Smooth muscle cell (in vitro differentiated cells): ENCODE data around the gene MLX. TPM values are rescaled to one million over a fixed set of nuclear protein-coding genes. Genes with fewer than 3 reads are reported as not detected.

Source experiments
- DNase-seq: peaks from one replicate; lab custom pipeline; 2025; ENCODE audit not compliant: unreplicated experiment; lab: John Stamatoyannopoulos, UW
- H2AFZ ChIP-seq: fragments of 200-600 bp; sonication (generic); 2 replicates; pipeline ENCODE4 v1.6.0; 2016; ENCODE audit warnings: antibody characterized with exemption, low read depth, mild to moderate bottlenecking
- H3F3A ChIP-seq: fragments of 200-600 bp; sonication (generic); 2 replicates; pipeline ENCODE4 v1.6.0; 2017; ENCODE audit warnings: antibody characterized with exemption, low read depth
- H3K27ac ChIP-seq: fragments of 200-600 bp; sonication (generic); 2 replicates; pipeline ENCODE4 v1.5.1; 2016; ENCODE audit warnings: low read depth, mild to moderate bottlenecking
- H3K27me3 ChIP-seq: fragments of 200-600 bp; sonication (generic); 2 replicates; pipeline ENCODE4 v1.6.1; 2016; ENCODE audit warnings: low read depth, mild to moderate bottlenecking
- H3K36me3 ChIP-seq: fragments of 200-600 bp; sonication (generic); 2 replicates; pipeline ENCODE4 v1.5.1; 2016; ENCODE audit warnings: low read depth
- H3K4me1 ChIP-seq: fragments of 200-600 bp; sonication (generic); 2 replicates; pipeline ENCODE4 v1.5.1; 2016; ENCODE audit warnings: low read depth
- H3K4me2 ChIP-seq: fragments of 200-600 bp; sonication (generic); 2 replicates; pipeline ENCODE4 v1.6.0; 2016; ENCODE audit warnings: mild to moderate bottlenecking
- H3K4me3 ChIP-seq: fragments of 200-600 bp; sonication (generic); 2 replicates; pipeline ENCODE4 v1.5.1; 2016; ENCODE audit warnings: mild to moderate bottlenecking
- H3K79me2 ChIP-seq: fragments of 200-600 bp; sonication (generic); 2 replicates; pipeline ENCODE4 v1.6.0; 2016; ENCODE audit warnings: low read depth, mild to moderate bottlenecking
- H3K9ac ChIP-seq: fragments of 200-600 bp; sonication (generic); 2 replicates; pipeline ENCODE4 v1.6.0; 2016; ENCODE audit warnings: low read depth
- H3K9me3 ChIP-seq: fragments of 200-600 bp; sonication (generic); replicated peaks from 2 replicates; pipeline ENCODE4 v1.5.1; 2016; ENCODE audit warnings: low read depth
- H4K20me1 ChIP-seq: fragments of 200-600 bp; sonication (generic); 2 replicates; pipeline ENCODE4 v1.6.0; 2016; ENCODE audit warnings: low read depth
- CTCF ChIP-seq: fragments of 200-600 bp; sonication (generic); IDR thresholded peaks from 2 replicates; pipeline ENCODE4 v1.5.1; 2017; ENCODE audit warnings: borderline replicate concordance, mild to moderate bottlenecking, antibody characterized with exemption; ENCODE audit not compliant: insufficient read depth, poor library complexity, severe bottlenecking
- WGBS: methylation state at CpG from one replicate; pipeline ENCODE4 v1.1.7; 2016; ENCODE audit warnings: low lambda C conversion rate; 5-methylcytosine and 5-hydroxymethylcytosine counted together
- polyA plus RNA-seq: library from polyadenylated mRNA; unstranded; fragments of >200 nt; fragmentation: Nextera tagmentation; extraction: Ambion mirVana; gene quantifications from 2 replicates; pipeline ENCODE4 v1.2.1, GENCODE V29; 2016
- total RNA-seq: library from RNA; depleted of rRNA; stranded (reverse); fragments of >200 nt; gene quantifications from 2 replicates; pipeline ENCODE4 v1.2.3, GENCODE V29; 2014

The MLX gene
- total and polyA plus RNA-seq, 2 experiments from 2014 or later, result 21.1 to 21.6 TPM

GRCh38 chr17:42578282-42578869, 11.5 kb downstream of the MLX start:
- peak; percentile 64 for TF ChIP-seq CTCF
- Histone ChIP-seq H3K4me3 (peak overlapping the region; percentile 79), H3F3A (peaks cover 16% of the 10 kb centered on the region), H2AFZ (peak overlapping the region; percentile 40), H3K4me1 (peaks cover 12% of the 10 kb centered on the region), H3K27ac (peak overlapping the region; percentile 64), H3K79me2 (peaks cover 9% of the 10 kb centered on the region), H3K27me3 (no peaks in the 10 kb centered on the region), H3K4me2 (peak overlapping the region; percentile 91), H3K36me3 (no peaks in the 10 kb centered on the region), H4K20me1 (peaks cover 3% of the 10 kb centered on the region), H3K9me3 (no peaks in the 10 kb centered on the region), H3K9ac (peak overlapping the region; percentile 57)
- DNase-seq, result peak; percentile 16
- WGBS, result 1% methylated on average over 20 of the region's 20 CpGs

- H3K9me3 ChIP-seq, result no peaks in the 10 kb centered on the region
- H4K20me1 ChIP-seq, result peaks cover 3% of the 10 kb centered on the region
- no peak overlapping the region for H3K9ac ChIP-seq
- H3K4me1 ChIP-seq, result peaks cover 12% of the 10 kb centered on the region
- no peaks in the 10 kb centered on the region for H3K27me3 ChIP-seq
- no peak overlapping the region for H3K4me2 ChIP-seq
- H3K27ac ChIP-seq, result no peak overlapping the region
- WGBS, result 75% methylated on average over 2 of the region's 2 CpGs
- H3K4me3 ChIP-seq, result no peak overlapping the region
- H3K79me2 ChIP-seq, result peaks cover 9% of the 10 kb centered on the region
- no peak for TF ChIP-seq CTCF
- H3F3A ChIP-seq, result peaks cover 14% of the 10 kb centered on the region
- DNase-seq, result no peak
- no peaks in the 10 kb centered on the region for H3K36me3 ChIP-seq
- H2AFZ ChIP-seq, result no peak overlapping the region
Observed at GRCh38 chr17:42579794-42580551, 13.1 kb downstream of the MLX start.

GRCh38 chr17:42581744-42582270, 14.9 kb downstream of the MLX start:
- no peak for TF ChIP-seq CTCF
- DNase-seq, result no peak
- H3K27me3 ChIP-seq, result no peaks in the 10 kb centered on the region
- H3K4me2 ChIP-seq, result no peak overlapping the region
- H3K9me3 ChIP-seq, result no peaks in the 10 kb centered on the region
- WGBS, result 98% methylated on average over 10 of the region's 10 CpGs
- H3K4me1 ChIP-seq, result peaks cover 7% of the 10 kb centered on the region
- H3K79me2 ChIP-seq, result peaks cover 4% of the 10 kb centered on the region
- no peaks in the 10 kb centered on the region for H3K36me3 ChIP-seq
- peaks cover 7% of the 10 kb centered on the region for H3F3A ChIP-seq
- no peak overlapping the region for H3K27ac ChIP-seq
- peaks cover 3% of the 10 kb centered on the region for H4K20me1 ChIP-seq
- H3K9ac ChIP-seq, result no peak overlapping the region
- no peak overlapping the region for H2AFZ ChIP-seq
- H3K4me3 ChIP-seq, result no peak overlapping the region
